DOHH2 (cell line): ENCODE results near the gene ATP6V1G1.

Experiments
- H3F3A ChIP-seq: fragments of 200-600 bp; sonication (generic), shearing (Covaris generic); 2 replicates; pipeline ENCODE4 v1.6.0; 2016; ENCODE audit warnings: antibody characterized with exemption, mild to moderate bottlenecking; ENCODE audit not compliant: control insufficient read depth, insufficient read depth
- H3K27ac ChIP-seq: fragments of 200-600 bp; sonication (generic); 2 replicates; pipeline ENCODE4 v1.5.1; 2014; ENCODE audit warnings: low read depth, mild to moderate bottlenecking, low read length, moderate library complexity
- H3K27me3 ChIP-seq: fragments of 200-600 bp; sonication (generic); 2 replicates; pipeline ENCODE4 v1.6.1; 2014; ENCODE audit warnings: mild to moderate bottlenecking, low read length, mixed read lengths; ENCODE audit not compliant: control insufficient read depth
- H3K36me3 ChIP-seq: fragments of 200-600 bp; sonication (generic); 2 replicates; pipeline ENCODE4 v1.6.1; 2014; ENCODE audit warnings: mild to moderate bottlenecking, low read length, moderate library complexity, mixed read lengths; ENCODE audit not compliant: control insufficient read depth
- H3K4me1 ChIP-seq: fragments of 200-600 bp; sonication (generic); 2 replicates; pipeline ENCODE4 v1.6.1; 2014; ENCODE audit warnings: mild to moderate bottlenecking, low read length, mixed read lengths; ENCODE audit not compliant: control insufficient read depth
- H3K4me2 ChIP-seq: fragments of 200-600 bp; sonication (generic); 2 replicates; pipeline ENCODE4 v1.6.0; 2014; ENCODE audit warnings: mild to moderate bottlenecking, low read length, moderate library complexity
- H3K4me3 ChIP-seq: fragments of 200-600 bp; sonication (generic); 2 replicates; pipeline ENCODE4 v1.5.1; 2014; ENCODE audit warnings: mild to moderate bottlenecking, low read length, mixed read lengths
- H3K79me2 ChIP-seq: fragments of 200-600 bp; sonication (generic); 2 replicates; pipeline ENCODE4 v1.6.1; 2014; ENCODE audit warnings: mild to moderate bottlenecking, low read length, mixed read lengths; ENCODE audit not compliant: control insufficient read depth
- H3K9me2 ChIP-seq: fragments of 200-600 bp; sonication (generic); replicated peaks from 2 replicates; pipeline ENCODE4 v1.6.1; 2014; ENCODE audit warnings: mild to moderate bottlenecking, low read length, mixed read lengths; ENCODE audit not compliant: control insufficient read depth
- H3K9me3 ChIP-seq: fragments of 200-600 bp; sonication (generic); 2 replicates; pipeline ENCODE4 v1.6.1; 2014; ENCODE audit warnings: antibody characterized with exemption, low read length, mixed read lengths; ENCODE audit not compliant: control insufficient read depth, insufficient read depth
- H4K20me1 ChIP-seq: fragments of 200-600 bp; sonication (generic); 2 replicates; pipeline ENCODE4 v1.6.0; 2014; ENCODE audit warnings: low read depth, mild to moderate bottlenecking, antibody characterized with exemption, low read length, moderate library complexity; ENCODE audit not compliant: control insufficient read depth, insufficient read depth
- CTCF ChIP-seq: fragments of 200-600 bp; sonication (generic); IDR thresholded peaks from one replicate; pipeline ENCODE4 v1.5.1; 2014; ENCODE audit warnings: antibody characterized with exemption, mild to moderate bottlenecking, low read depth, low read length; ENCODE audit not compliant: poor library complexity, severe bottlenecking
- EZH2phosphoT487 ChIP-seq: fragments of 200-600 bp; sonication (generic); IDR thresholded peaks from 2 replicates; pipeline ENCODE4 v1.6.1; 2017; ENCODE audit warnings: borderline replicate concordance, mild to moderate bottlenecking, antibody characterized with exemption, low read length, moderate library complexity, mixed read lengths

The ATP6V1G1 gene

GRCh38 chr9:114643896-114644295 is 56.3 kb downstream of the ATP6V1G1 start:
- Histone ChIP-seq H3K4me1 (no peaks in the 10 kb centered on the region), H3K36me3 (peaks cover 40% of the 10 kb centered on the region)
- TF ChIP-seq EZH2phosphoT487, result no peak
- TF ChIP-seq CTCF, result no peak

More at GRCh38 chr9:114643896-114644295, 56.3 kb downstream of the ATP6V1G1 start:
- no peak overlapping the region for H3K27ac ChIP-seq
- H3K79me2 ChIP-seq, result no peaks in the 10 kb centered on the region
- H3K9me2 ChIP-seq, result no peaks in the 10 kb centered on the region
- H3F3A ChIP-seq, result no peaks in the 10 kb centered on the region
- no peaks in the 10 kb centered on the region for H3K9me3 ChIP-seq
- H3K4me2 ChIP-seq, result no peak overlapping the region
- no peaks in the 10 kb centered on the region for H4K20me1 ChIP-seq
- no peaks in the 10 kb centered on the region for H3K27me3 ChIP-seq
- no peak overlapping the region for H3K4me3 ChIP-seq
